HG02938 (cell line): Measurements from ENCODE around the gene DHX8.
"Not testable (repeated sequence)": the region's sequence is repeated elsewhere in the genome, so short reads cannot be mapped to it uniquely, and the experiment has no call there.

Experiments used
- ATAC-seq: cut with Tn5 transposase; IDR thresholded peaks from one replicate; pipeline ENCODE4 v1.9.1; 2021; ENCODE audit warnings: mild to moderate bottlenecking, moderate library complexity; ENCODE audit not compliant: unreplicated experiment

The DHX8 gene

DNA sequence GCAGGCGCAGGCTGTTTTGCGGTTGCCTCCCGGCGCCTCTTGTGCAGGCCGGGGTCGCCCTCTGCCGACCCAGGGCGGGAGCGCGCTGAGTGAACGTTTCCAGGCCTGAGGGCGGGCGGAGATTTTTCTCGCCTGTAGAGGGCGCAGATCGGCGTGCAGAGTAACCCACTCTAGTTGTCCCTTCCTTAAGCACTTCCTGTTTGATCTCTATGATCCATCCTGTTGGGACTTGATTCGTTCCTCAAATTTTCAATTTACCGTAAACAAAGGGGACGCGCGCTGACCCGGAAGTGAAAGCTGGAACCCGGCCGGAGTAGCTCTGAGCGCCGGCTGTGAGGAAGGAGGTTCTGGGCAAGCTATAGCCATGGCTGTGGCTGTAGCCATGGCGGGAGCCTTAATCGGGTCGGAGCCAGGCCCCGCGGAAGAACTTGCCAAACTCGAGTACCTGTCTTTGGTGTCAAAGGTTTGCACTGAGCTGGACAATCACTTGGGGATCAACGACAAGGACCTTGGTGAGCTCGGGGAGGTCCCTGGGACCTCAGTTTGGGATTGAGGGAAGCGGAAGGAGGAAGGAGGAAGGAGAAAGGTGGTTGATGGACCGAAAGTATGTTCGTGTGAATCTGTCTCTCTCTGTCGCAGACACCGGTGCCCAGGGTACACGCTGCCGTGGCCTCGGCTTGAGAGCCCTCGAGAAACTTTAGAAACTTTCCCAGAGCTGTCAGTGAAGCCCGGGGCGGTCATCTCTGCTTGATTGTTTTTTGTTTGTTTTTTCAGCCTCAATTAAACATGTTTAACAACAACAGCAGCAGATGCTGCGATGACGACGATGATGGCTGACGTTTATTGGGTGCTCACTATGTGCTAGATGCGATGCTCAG is at the start of gene DHX8:
TSS of gene DHX8 (plus strand) at position 302 of the 878 bp plus-strand sequence. CDS start at position 365, 63 bp downstream.
- ATAC-seq: peak; percentile 91

DNA sequence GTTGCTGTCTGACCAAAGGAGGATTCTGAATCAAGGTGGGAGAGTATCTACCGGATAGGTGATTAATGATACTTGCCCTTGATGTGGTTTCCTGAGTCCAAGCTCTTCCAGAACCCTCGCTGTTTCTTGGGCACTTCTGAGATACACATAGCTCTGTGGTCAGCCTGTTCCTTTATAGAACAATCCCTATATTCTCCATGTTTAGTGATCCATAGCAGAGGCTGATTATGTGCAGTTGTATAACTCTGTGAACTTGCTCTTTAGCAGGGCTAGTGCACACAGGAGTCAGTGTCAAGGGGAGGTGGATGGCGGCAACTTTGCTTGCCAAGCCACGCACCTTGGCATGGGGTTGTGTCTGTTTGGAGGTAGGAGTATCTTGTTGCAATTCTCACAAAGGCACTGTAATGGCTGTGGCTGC is 48.9 kb upstream of the DHX8 start:
- no peak for ATAC-seq

DNA sequence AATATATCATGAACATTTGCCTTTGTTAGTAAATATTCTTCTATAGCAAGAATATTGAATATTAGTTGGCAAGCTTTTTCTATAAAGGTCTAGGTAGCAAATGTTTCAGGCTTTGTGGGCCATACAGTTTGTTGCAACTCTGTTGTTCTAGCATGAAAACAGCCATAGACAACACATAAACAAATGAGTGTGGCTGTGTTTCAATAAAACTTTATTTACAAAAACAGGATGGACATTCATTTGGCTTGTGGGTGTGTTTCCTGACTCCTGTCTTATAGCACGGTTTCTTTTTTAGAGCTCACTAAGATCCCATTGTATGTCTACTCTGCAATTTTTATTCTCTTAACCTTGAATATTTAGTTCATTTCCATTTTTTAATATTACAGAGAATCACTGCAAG is 46.0 kb upstream of the DHX8 start:
- no peak for ATAC-seq

DNA sequence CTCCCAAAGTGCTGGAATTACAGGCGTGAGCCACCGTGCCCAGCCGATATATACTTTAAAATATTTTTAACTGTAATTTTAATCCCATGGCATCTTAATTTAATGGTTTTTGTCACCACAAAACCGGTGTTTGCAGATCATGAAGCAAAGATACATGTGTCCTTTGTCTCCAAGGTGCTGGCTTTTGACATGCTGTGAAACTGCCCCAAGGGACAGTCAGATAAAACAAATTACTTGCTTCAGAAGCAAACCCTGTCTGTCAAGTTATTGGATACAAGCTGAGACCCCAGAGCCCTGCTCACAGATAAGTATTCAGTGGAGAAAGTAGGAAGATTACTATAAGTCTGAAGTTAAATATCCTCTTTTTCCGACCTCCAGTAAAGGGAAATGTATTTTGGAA is 45.1 kb upstream of the DHX8 start:
- no peak for ATAC-seq

DNA sequence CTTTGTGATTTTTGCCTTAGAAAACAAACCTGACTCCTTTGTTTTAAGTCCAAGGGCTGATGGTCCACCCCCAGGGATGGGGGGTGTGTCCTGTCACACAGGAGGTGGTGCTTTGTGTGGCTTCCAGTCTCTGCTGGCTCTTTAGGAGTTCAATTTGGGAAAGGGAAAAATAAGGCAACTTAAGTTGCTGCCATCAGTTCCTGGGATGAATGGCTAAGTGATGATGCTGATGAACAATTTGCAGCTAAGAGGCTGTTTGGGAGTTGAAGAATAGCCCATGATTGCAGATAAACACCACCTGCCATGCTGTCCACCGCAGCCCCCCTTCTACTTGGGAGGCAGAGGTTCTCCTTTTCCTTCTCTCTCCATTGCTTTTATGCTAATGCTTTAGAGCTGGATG is 44.7 kb upstream of the DHX8 start:
- no peak for ATAC-seq

DNA sequence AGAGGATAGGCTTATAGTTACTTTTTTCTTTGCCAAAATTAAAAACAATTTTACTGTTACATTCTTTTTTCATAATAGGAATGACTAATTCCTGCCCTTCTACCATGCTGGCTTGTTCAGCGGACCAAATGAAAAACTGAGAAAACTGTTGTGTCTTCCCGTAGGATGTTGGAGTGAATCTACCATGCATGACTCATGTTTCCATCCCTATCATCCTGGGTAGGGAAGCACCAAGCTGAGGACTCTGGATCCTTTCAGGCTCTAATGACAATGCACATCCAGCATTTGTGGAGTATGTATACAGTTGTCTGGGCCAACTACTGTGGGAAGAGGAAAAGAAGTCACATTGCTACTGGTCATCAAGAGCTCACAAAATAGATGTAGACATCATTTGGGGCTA is 41.1 kb upstream of the DHX8 start:
- no peak for ATAC-seq

DNA sequence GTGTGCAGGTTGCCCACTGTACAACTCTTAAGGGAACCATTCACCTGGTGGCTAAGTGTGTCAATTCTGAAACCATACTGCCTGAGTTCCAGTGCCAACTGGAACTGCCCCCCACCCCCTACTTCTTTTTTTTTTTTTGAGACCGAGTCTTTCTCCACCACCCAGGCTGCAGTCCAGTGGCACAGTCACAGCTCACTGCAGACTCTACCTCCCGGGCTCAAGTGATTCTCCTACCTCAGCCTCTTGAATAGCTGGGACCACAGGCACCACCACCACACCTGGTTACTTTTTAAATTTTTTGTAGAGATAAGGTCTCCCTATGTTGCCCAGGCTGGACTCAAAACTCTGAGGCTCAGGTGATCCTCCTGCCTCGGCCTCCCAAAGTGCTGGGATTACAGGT is 40.4 kb upstream of the DHX8 start:
- no peak for ATAC-seq

DNA sequence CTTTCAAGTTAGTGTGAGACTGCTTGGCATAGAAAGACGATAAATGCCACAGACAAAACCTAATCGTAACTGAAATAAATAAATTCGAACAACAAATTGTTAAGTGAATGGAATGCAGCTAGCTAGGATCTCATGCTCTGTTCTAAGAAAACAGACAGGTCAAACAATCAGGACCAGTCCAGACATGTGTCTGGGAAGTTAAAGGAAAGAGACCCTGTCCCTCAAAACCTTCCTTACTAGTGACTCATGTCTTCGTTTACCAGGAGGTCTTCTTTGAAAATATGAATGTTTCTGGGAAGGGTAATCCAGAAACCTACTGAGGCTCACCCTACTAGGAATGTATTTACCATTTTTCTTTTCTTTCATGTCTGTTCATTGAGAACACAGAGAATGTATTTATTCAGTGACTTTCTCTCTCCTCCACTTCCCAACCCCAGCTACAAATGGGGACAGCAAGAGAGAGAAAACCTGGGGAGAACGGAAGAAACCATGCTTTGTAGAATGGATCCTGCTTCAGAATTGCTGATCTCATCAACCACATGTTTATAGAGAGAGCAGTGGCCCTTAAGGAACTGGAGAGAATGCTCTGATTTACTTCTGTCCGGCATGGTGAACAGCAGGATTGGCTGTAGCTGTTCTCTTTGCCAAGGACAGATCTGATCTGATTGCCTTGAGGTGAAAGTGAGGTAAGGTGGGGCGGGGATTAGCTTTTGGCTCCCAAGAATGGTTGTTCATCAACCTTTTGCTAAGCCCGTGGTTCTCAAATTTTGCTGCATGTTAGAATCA is 39.4 kb upstream of the DHX8 start:
- ATAC-seq: no peak

DNA sequence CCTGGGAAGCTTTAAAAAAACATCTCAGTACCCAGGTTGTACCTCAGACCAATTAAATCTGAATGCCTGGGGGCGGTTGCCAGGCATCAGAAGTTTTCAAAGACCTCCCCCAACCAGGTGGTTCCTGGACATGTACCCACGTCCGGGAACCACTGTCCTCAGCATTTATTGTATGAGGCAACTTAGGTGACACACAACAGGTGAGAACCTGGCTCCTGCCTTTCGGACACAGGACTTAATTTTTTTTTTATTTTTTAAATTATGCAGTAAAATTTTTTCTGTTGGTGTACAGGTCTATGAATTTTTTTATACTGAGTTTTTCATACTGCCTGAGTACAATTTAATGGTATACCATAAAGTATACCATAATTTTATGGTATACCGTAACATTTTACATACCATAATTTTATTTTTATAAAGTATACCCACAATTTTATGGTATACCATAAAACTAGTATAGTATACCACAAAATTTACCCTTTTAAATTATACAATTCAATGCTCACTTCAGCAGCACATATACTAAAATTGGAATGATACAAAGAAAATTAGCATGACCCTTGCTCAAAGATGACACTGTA is 38.7 kb upstream of the DHX8 start:
- ATAC-seq: no peak

DNA sequence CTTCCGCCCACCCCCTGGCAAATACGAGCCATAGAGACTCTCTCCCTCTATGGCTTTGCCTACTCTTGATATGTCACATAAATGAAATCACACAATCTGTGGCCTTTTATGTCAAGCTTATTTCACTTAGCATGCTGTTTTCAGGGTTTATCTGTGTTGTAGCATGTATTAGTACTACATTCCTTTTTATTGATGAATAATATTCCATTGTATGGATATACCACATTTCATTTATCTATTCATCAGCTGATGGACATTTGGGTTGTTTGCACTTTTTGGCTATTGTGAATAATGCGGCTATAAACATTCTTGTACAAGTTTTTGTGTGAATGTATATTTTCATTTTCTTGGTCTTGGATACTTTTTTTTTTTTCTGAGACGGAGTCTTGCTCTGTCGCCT is 37.0 kb upstream of the DHX8 start:
- no peak for ATAC-seq

DNA sequence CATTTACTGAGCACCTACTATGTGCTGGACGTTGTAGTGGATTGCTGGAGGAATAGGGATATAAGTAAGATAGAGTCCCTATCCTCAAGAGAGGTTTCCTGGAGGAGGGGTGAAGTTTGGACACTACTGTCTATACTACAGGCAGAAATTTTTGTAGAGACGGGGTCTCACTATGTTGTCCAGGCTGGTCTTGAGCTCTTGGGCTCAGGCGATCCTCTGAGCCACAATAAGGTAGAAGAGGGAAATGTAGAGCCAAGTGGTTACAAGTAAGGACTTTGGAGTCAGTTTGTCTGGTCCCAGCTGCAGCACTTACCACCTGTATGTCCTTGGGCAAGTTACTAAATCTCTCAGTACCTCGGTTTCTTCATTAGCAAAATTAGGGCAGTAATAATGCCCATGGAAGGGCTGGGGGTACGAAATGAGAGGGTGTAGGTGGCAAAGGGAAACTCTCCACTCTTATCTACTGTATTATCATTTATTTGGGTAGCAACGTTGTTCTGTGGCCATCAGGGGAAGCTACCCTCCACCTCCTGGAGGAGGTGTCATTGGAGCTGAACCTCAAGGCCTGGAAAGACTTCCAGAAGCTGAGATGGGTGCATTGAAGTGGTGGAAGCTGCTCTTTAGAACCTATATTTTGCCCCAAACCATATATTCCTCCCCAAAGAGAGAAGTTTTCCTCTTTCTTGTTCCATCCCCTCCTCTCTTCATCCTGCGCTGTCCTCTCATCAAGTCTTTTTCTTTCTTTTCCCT is 34.9 kb upstream of the DHX8 start:
- no peak for ATAC-seq

DNA sequence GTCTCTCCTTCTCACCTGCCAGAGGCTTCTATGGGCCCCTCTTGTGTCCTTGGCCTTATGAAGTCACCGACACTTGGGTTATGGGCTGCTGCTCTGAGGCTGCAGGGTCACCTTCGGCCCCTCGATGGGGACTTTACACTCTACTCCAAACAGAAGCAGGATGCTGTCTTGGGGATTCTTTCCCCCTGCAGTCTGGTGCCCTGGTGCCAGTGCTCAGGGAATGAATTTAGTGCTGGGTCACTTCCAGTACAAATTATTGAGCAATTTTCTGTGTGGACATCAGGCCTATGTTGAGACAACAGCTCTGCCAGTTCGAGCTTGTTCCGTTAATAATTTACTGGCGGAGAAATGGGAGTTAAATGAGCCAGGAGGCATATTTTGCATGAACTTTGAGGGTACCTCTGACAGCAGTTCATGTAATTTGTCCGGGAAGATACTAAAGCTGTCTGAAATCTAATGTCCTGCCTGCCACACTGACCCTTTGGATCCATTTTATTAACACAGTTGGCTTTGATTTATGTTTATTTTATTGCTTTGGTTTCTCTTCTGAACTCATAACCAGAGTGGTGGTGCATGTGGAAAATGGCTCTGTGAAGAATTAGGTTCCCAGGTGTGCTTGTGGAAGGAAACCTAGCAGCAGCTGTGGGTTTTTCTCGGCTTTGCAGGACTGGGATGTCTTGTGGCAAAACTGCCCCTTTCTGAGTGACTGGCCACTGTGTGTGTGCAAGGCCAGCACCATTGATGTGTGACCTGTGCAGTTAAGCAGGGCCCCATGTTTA is 34.1 kb upstream of the DHX8 start:
- no peak for ATAC-seq

DNA sequence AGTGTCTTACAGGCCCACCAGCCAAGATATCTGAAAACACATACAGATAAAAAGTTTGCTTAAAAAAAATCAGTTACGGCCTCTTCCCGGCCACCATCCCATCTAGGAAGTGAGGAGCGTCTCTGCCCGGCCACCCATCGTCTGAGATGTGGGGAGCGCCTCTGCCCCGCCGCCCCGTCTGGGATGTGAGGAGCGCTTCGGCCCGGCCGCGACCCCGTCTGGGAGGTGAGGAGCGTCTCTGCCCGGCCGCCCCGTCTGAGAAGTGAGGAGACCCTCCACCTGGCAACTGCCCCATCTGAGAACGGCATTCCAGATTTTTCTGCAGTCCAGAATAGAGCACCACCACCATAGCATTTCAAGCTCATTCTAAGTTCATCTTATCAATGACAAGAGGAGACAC is 33.0 kb upstream of the DHX8 start:
- ATAC-seq: not testable (repeated sequence)

DNA sequence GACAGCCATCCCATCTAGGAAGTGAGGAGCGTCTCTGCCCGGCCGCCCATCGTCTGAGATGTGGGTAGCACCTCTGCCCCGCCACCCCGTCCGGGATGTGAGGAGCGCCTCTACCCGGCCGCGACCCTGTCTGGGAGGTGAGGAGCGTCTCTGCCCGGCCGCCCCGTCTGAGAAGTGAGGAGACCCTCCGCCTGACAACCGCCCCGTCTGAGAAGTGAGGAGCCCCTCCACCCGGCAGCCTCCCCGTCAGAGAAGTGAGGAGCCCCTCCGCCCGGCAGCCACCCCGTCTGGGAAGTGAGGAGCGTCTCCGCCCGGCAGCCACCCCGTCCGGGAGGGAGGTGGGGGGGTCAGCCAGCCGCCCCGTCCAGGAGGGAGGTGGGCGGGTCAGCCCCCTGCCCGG is 32.0 kb upstream of the DHX8 start:
- ATAC-seq: not testable (repeated sequence)

DNA sequence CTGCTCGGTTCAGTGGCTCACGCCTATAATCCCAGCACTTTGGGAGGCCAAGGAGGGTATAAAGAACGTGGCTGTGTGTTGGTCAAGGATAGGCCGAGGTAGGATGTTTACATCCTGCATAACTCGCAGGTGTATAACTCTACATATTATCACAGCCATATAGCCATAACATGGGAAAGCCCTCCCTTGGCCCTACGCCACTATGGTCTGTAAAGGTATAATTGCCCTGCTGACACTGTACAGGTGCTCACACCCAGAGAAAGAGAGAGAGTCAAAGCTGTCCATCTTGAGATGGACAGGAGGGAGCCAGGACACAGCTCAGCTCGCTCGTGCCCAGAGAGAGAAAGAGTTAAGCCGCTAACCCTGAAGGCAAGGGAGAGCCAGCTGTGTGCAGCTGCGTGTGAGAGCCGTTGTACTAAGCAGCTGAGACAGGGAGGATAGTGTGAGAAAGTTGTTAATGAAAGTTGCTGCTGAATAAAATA is 30.4 kb upstream of the DHX8 start:
- no peak for ATAC-seq

DNA sequence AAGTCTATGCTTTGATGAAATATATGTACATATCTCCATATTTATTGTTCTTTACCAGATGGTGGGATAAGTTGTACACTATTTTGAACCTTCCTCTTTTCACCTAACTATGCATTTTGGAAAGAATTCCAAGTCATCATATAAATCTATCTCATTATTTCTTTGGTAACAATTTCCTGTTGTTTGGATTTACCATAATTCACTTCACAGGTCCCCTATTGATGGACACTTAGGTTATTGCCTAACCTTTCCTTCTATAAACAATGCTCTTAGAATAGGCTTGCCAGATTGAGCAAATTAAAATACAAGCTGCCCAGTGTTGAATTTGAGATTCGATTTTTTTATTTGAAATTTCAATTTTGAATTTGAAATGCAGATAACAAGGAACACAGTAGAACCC is 28.9 kb upstream of the DHX8 start:
- no peak for ATAC-seq

DNA sequence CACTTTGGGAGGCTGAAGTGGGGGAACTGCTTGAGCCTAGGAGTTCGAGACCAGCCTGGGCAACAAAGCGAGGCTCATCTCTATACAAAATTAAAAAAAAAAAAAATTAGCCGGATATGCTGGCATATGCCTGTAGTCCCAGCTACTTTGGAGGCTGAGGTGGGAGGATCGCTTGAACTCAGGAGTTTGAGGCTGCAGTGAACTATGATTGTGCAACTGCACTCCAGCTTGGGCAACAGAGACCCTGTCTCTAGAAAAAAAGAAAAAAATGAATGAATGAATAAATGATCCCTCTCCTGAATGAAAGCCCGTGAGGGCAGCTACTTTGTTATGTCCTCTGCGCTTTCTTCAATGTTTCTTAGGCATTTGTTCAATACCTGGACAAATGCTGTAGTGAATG is 27.7 kb upstream of the DHX8 start:
- no peak for ATAC-seq

DNA sequence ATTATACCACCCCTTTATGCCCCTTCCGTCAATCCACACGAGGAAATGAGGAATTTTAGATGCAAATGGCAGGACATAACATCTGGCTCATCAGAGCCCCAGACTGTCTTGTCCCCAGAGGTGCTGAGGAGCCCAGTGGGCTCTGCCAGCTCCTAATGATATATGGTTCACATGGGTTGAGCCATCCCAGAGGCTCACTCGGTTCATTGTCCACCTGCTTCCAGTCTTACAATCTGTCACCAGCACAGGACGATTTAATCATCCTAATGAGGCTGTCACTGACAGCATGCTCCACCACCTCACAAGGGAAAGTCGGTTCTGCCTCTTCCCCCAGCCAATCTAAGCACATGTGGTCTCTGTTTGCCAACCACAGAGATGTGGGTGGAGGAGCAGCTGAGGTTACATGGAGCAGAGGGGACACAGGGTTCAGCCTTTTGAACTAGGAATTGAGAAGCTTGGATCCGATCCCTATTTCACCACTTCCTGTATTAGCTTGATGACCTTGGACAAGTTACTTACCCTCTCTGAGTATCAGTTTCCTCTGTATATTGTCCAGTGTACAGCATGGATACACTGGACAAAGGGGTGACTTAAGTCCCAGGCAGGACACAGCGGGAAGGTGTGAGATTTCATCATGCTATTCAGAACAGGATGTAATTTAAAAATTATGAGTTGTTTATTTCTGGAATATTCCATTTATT is 27.0 kb upstream of the DHX8 start:
- ATAC-seq: no peak

DNA sequence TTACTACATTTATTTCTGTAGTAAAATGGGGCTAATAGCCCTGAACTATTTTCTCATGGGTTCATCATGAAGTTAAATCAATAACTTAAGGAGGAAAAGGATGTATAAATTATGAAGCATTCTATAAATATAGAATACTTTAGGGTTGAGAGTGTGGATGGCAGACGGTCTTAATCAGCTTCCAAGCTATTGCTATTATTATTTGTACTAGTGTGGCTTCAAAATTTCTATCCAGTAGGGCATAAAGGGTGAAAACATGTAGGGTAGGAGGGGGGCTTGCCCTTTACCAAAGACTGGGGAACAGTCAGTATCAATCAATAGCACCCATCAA is 26.4 kb upstream of the DHX8 start:
- no peak for ATAC-seq

DNA sequence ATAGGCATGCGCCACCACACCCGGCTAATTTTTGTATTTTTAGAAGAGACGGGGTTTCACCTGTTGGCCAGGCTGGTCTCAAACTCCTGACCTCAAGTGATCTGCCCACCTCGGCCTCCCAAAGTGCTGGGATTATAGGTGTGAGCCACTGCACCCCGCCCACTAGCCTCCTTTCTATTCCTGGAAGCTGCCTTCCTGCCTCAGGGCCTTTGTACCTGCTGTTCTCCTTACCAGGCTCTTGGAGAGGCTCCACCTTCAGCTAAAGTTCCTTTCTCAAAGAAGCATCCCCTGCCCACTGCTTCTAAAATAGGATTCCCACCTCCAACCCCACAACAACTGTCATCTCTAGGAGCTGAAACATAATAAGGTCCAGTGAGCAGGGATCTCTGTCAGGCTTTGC is 23.9 kb upstream of the DHX8 start:
- ATAC-seq: not testable (repeated sequence)
